ENCODE results near the gene DAB2IP. TPM values are rescaled to one million over a fixed set of nuclear protein-coding genes. Genes with fewer than 3 reads are reported as not detected.

DAB2IP gene
- total RNA-seq, 1 experiment from 2014 or later = 15.2 TPM

GRCh38 chr9:121667214-121667613 is 15.8 kb downstream of the DAB2IP start:
- H3K9ac ChIP-seq (ENCODE audit: low read length) = no peak overlapping the region
- H3K27ac ChIP-seq (ENCODE audit: low read length) = no peak overlapping the region
- ChIA-PET CTCF (no interaction called here), POLR2A (ENCODE audit: unreplicated experiment) (no interaction called here)
- intact Hi-C loops (cut with micrococcal nuclease) = no loop called here
- H3K4me2 ChIP-seq (ENCODE audit: low read length) = no peak overlapping the region
- BruUV-seq (replicated peaks) = no TSS peak
- no peak for DNase-seq
- no peak for ATAC-seq
- H3K4me1 ChIP-seq (ENCODE audit: insufficient read depth, low read length) = no peaks in the 10 kb centered on the region
- TF ChIP-seq CTCF (conservative IDR thresholded peaks at IDR 0.05; ENCODE audit: low read depth, low read length) (no peak), EZH2phosphoT487 (IDR thresholded peaks at IDR 0.05; ENCODE audit: borderline replicate concordance, low read length) (no peak), EZH2 (IDR thresholded peaks at IDR 0.05; ENCODE audit: low read length, unreplicated experiment) (no peak)
- H3K9me3 ChIP-seq (ENCODE audit: low read length) = no peaks in the 10 kb centered on the region
- H4K20me1 ChIP-seq (ENCODE audit: low read length) = no peaks in the 10 kb centered on the region
- H3F3A ChIP-seq (ENCODE audit: low read length, unreplicated experiment) = no peaks in the 10 kb centered on the region
- no peaks in the 10 kb centered on the region for H3K79me2 ChIP-seq (ENCODE audit: low read length)
- no peaks in the 10 kb centered on the region for H3K9me2 ChIP-seq (replicated peaks; ENCODE audit: low read length)
- H2AFZ ChIP-seq (ENCODE audit: low read length) = no peak overlapping the region
- no peaks in the 10 kb centered on the region for H3K36me3 ChIP-seq (ENCODE audit: low read depth, low read length)
- no peaks in the 10 kb centered on the region for H3K27me3 ChIP-seq (ENCODE audit: low read length)
- no peak overlapping the region for H3K4me3 ChIP-seq (ENCODE audit: low read length)

- H3K27me3 ChIP-seq (ENCODE audit: low read length) = no peaks in the 10 kb centered on the region
- intact Hi-C loops (cut with micrococcal nuclease) = no loop called here
- no peak overlapping the region for H3K4me2 ChIP-seq (ENCODE audit: low read length)
- H3K9ac ChIP-seq (ENCODE audit: low read length) = no peak overlapping the region
- no peaks in the 10 kb centered on the region for H3K36me3 ChIP-seq (ENCODE audit: low read depth, low read length)
- no TSS peak for BruUV-seq (replicated peaks)
- H3K4me3 ChIP-seq (ENCODE audit: low read length) = no peak overlapping the region
- no peak overlapping the region for H3K27ac ChIP-seq (ENCODE audit: low read length)
- DNase-seq (no peak), ATAC-seq (no peak)
- TF ChIP-seq EZH2phosphoT487 (IDR thresholded peaks at IDR 0.05; ENCODE audit: borderline replicate concordance, low read length) (no peak), CTCF (conservative IDR thresholded peaks at IDR 0.05; ENCODE audit: low read depth, low read length) (no peak), EZH2 (IDR thresholded peaks at IDR 0.05; ENCODE audit: low read length, unreplicated experiment) (no peak)
- H3K4me1 ChIP-seq (ENCODE audit: insufficient read depth, low read length) = no peaks in the 10 kb centered on the region
- ChIA-PET CTCF (no interaction called here), POLR2A (ENCODE audit: unreplicated experiment) (no interaction called here)
- no peaks in the 10 kb centered on the region for H3K79me2 ChIP-seq (ENCODE audit: low read length)
- H3F3A ChIP-seq (ENCODE audit: low read length, unreplicated experiment) = no peaks in the 10 kb centered on the region
- no peaks in the 10 kb centered on the region for H3K9me3 ChIP-seq (ENCODE audit: low read length)
- no peaks in the 10 kb centered on the region for H4K20me1 ChIP-seq (ENCODE audit: low read length)
- no peaks in the 10 kb centered on the region for H3K9me2 ChIP-seq (replicated peaks; ENCODE audit: low read length)
- no peak overlapping the region for H2AFZ ChIP-seq (ENCODE audit: low read length)
Observed at GRCh38 chr9:121667890-121668289, 16.5 kb downstream of the DAB2IP start.

- ATAC-seq = no peak
- H3K4me1 ChIP-seq (ENCODE audit: insufficient read depth, low read length) = peaks cover 9% of the 10 kb centered on the region; the same call in 1 of the 2 replicates
- no peaks in the 10 kb centered on the region for H3K27me3 ChIP-seq (ENCODE audit: low read length)
- H3K4me3 ChIP-seq (ENCODE audit: low read length) = no peak overlapping the region
- H3K27ac ChIP-seq (ENCODE audit: low read length) = no peak overlapping the region
- no peaks in the 10 kb centered on the region for H3F3A ChIP-seq (ENCODE audit: low read length, unreplicated experiment)
- H3K9ac ChIP-seq (ENCODE audit: low read length) = no peak overlapping the region
- no peak for TF ChIP-seq EZH2phosphoT487 (IDR thresholded peaks at IDR 0.05; ENCODE audit: borderline replicate concordance, low read length)
- TF ChIP-seq EZH2 (IDR thresholded peaks at IDR 0.05; ENCODE audit: low read length, unreplicated experiment) = no peak
- no peak for TF ChIP-seq CTCF (conservative IDR thresholded peaks at IDR 0.05; ENCODE audit: low read depth, low read length)
- H3K9me3 ChIP-seq (ENCODE audit: low read length) = no peaks in the 10 kb centered on the region
- no peaks in the 10 kb centered on the region for H4K20me1 ChIP-seq (ENCODE audit: low read length)
- no peak for DNase-seq
- no TSS peak for BruUV-seq (replicated peaks)
- no peaks in the 10 kb centered on the region for H3K36me3 ChIP-seq (ENCODE audit: low read depth, low read length)
- intact Hi-C loops (cut with micrococcal nuclease) = no loop called here
- CTCF ChIA-PET = no interaction called here
- no peak overlapping the region for H2AFZ ChIP-seq (ENCODE audit: low read length)
- no peaks in the 10 kb centered on the region for H3K9me2 ChIP-seq (replicated peaks; ENCODE audit: low read length)
- no peaks in the 10 kb centered on the region for H3K79me2 ChIP-seq (ENCODE audit: low read length)
- POLR2A ChIA-PET (ENCODE audit: unreplicated experiment) = no interaction called here
- no peak overlapping the region for H3K4me2 ChIP-seq (ENCODE audit: low read length)
Observed at GRCh38 chr9:121670431-121670830, 19.0 kb downstream of the DAB2IP start.

Measured in PC-3 (cell line).